DOHH2 (cell line): ENCODE results near the gene ZBED3.
"Not testable (repeated sequence)": the region's sequence is repeated elsewhere in the genome, so short reads cannot be mapped to it uniquely, and the experiment has no call there.

Experiments
- H3F3A ChIP-seq: fragments of 200-600 bp; sonication (generic), shearing (Covaris generic); 2 replicates; pipeline ENCODE4 v1.6.0; 2016; ENCODE audit warnings: antibody characterized with exemption, mild to moderate bottlenecking; ENCODE audit not compliant: control insufficient read depth, insufficient read depth
- H3K27ac ChIP-seq: fragments of 200-600 bp; sonication (generic); 2 replicates; pipeline ENCODE4 v1.5.1; 2014; ENCODE audit warnings: low read depth, mild to moderate bottlenecking, low read length, moderate library complexity
- H3K27me3 ChIP-seq: fragments of 200-600 bp; sonication (generic); 2 replicates; pipeline ENCODE4 v1.6.1; 2014; ENCODE audit warnings: mild to moderate bottlenecking, low read length, mixed read lengths; ENCODE audit not compliant: control insufficient read depth
- H3K36me3 ChIP-seq: fragments of 200-600 bp; sonication (generic); 2 replicates; pipeline ENCODE4 v1.6.1; 2014; ENCODE audit warnings: mild to moderate bottlenecking, low read length, moderate library complexity, mixed read lengths; ENCODE audit not compliant: control insufficient read depth
- H3K4me1 ChIP-seq: fragments of 200-600 bp; sonication (generic); 2 replicates; pipeline ENCODE4 v1.6.1; 2014; ENCODE audit warnings: mild to moderate bottlenecking, low read length, mixed read lengths; ENCODE audit not compliant: control insufficient read depth
- H3K4me2 ChIP-seq: fragments of 200-600 bp; sonication (generic); 2 replicates; pipeline ENCODE4 v1.6.0; 2014; ENCODE audit warnings: mild to moderate bottlenecking, low read length, moderate library complexity
- H3K4me3 ChIP-seq: fragments of 200-600 bp; sonication (generic); 2 replicates; pipeline ENCODE4 v1.5.1; 2014; ENCODE audit warnings: mild to moderate bottlenecking, low read length, mixed read lengths
- H3K79me2 ChIP-seq: fragments of 200-600 bp; sonication (generic); 2 replicates; pipeline ENCODE4 v1.6.1; 2014; ENCODE audit warnings: mild to moderate bottlenecking, low read length, mixed read lengths; ENCODE audit not compliant: control insufficient read depth
- H3K9me2 ChIP-seq: fragments of 200-600 bp; sonication (generic); replicated peaks from 2 replicates; pipeline ENCODE4 v1.6.1; 2014; ENCODE audit warnings: mild to moderate bottlenecking, low read length, mixed read lengths; ENCODE audit not compliant: control insufficient read depth
- H3K9me3 ChIP-seq: fragments of 200-600 bp; sonication (generic); 2 replicates; pipeline ENCODE4 v1.6.1; 2014; ENCODE audit warnings: antibody characterized with exemption, low read length, mixed read lengths; ENCODE audit not compliant: control insufficient read depth, insufficient read depth
- H4K20me1 ChIP-seq: fragments of 200-600 bp; sonication (generic); 2 replicates; pipeline ENCODE4 v1.6.0; 2014; ENCODE audit warnings: low read depth, mild to moderate bottlenecking, antibody characterized with exemption, low read length, moderate library complexity; ENCODE audit not compliant: control insufficient read depth, insufficient read depth
- EZH2phosphoT487 ChIP-seq: fragments of 200-600 bp; sonication (generic); IDR thresholded peaks from 2 replicates; pipeline ENCODE4 v1.6.1; 2017; ENCODE audit warnings: borderline replicate concordance, mild to moderate bottlenecking, antibody characterized with exemption, low read length, moderate library complexity, mixed read lengths
- TF ChIP-seq, protein P1 (sequence below): fragments of 200-600 bp; sonication (generic); IDR thresholded peaks from one replicate; pipeline ENCODE4 v1.5.1; 2014; ENCODE audit warnings: antibody characterized with exemption, mild to moderate bottlenecking, low read depth, low read length; ENCODE audit not compliant: poor library complexity, severe bottlenecking

Gene ZBED3

DNA sequence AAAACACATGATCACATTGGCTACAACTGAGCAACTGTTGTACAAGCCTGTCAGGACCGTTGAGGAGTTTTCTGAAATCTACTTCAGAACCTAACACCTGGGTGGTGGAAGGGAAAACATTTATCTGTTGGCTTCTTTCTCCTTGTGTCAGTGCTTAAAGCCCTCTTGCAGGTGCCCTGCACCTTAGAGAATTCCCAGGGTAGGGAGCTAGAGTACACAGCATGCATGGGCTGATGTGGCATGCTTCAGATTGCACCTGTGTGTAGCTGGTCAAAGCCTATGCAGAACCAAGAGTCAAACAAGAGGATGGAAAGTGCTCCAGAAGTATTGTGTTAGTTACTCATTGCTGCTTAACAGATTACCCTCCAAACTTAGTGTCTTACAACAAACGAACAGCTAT is 33.6 kb upstream of the ZBED3 start:
- Histone ChIP-seq H3K4me1 (no peaks in the 10 kb centered on the region), H4K20me1 (no peaks in the 10 kb centered on the region), H3K27me3 (no peaks in the 10 kb centered on the region), H3K4me2 (no peak overlapping the region), H3K9me3 (no peaks in the 10 kb centered on the region), H3K36me3 (no peaks in the 10 kb centered on the region), H3K4me3 (no peak overlapping the region), H3K9me2 (no peaks in the 10 kb centered on the region), H3F3A (no peaks in the 10 kb centered on the region), H3K79me2 (no peaks in the 10 kb centered on the region), H3K27ac (no peak overlapping the region)
- TF ChIP-seq, protein P1, sequence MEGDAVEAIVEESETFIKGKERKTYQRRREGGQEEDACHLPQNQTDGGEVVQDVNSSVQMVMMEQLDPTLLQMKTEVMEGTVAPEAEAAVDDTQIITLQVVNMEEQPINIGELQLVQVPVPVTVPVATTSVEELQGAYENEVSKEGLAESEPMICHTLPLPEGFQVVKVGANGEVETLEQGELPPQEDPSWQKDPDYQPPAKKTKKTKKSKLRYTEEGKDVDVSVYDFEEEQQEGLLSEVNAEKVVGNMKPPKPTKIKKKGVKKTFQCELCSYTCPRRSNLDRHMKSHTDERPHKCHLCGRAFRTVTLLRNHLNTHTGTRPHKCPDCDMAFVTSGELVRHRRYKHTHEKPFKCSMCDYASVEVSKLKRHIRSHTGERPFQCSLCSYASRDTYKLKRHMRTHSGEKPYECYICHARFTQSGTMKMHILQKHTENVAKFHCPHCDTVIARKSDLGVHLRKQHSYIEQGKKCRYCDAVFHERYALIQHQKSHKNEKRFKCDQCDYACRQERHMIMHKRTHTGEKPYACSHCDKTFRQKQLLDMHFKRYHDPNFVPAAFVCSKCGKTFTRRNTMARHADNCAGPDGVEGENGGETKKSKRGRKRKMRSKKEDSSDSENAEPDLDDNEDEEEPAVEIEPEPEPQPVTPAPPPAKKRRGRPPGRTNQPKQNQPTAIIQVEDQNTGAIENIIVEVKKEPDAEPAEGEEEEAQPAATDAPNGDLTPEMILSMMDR: no peak
- TF ChIP-seq EZH2phosphoT487: no peak

DNA sequence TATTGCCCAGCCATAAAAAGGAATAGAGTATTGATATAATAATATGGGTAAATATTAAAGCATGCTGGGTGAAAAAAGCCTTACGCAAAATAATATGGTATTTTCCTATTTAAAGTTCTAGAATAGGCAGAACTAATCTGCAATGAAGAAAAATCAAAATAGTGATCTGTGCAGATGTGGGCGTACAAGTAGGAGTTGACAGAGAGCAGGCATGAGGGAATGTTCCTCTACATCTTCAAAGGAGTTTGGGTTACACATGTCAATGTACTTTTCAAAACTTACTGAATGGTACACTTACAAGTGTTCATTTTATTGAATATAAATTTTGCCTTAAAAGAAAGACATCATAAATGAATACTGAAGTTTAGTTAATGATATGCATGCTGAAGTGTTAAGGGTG is 33.0 kb upstream of the ZBED3 start:
- H3K27ac ChIP-seq: no peak overlapping the region
- H3K36me3 ChIP-seq: no peaks in the 10 kb centered on the region
- no peaks in the 10 kb centered on the region for H3F3A ChIP-seq
- H3K9me2 ChIP-seq: no peaks in the 10 kb centered on the region
- no peaks in the 10 kb centered on the region for H3K79me2 ChIP-seq
- H3K27me3 ChIP-seq: no peaks in the 10 kb centered on the region
- no peaks in the 10 kb centered on the region for H3K9me3 ChIP-seq
- TF ChIP-seq, protein P1: no peak
- TF ChIP-seq EZH2phosphoT487: no peak
- no peak overlapping the region for H3K4me3 ChIP-seq
- H3K4me2 ChIP-seq: no peak overlapping the region
- H3K4me1 ChIP-seq: no peaks in the 10 kb centered on the region
- no peaks in the 10 kb centered on the region for H4K20me1 ChIP-seq

DNA sequence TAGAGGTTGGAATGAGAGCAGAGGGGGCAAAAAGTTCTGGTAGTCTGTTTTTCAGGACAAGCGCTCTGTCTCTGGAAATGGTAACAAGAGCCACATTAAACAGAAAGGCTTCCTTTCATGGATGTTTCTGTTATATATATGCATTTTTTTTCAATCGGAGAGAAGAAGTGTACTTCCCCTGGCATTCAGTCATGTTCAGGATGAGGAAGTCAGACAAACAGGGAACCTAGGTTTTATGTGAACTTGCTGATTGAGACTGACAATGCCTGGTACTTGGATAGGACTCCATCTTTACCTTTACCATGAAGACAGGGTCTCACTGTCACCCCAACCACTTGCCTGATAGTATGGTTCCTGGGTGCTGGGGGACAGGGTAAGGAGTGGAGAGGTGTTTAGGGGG is 30.1 kb upstream of the ZBED3 start:
- no peaks in the 10 kb centered on the region for H3K9me2 ChIP-seq
- TF ChIP-seq, protein P1: no peak
- no peak for TF ChIP-seq EZH2phosphoT487
- H3K4me3 ChIP-seq: no peak overlapping the region
- no peaks in the 10 kb centered on the region for H3K9me3 ChIP-seq
- H3F3A ChIP-seq: no peaks in the 10 kb centered on the region
- no peaks in the 10 kb centered on the region for H4K20me1 ChIP-seq
- H3K36me3 ChIP-seq: no peaks in the 10 kb centered on the region
- H3K79me2 ChIP-seq: no peaks in the 10 kb centered on the region
- H3K4me1 ChIP-seq: peaks cover 6% of the 10 kb centered on the region
- H3K27me3 ChIP-seq: no peaks in the 10 kb centered on the region
- H3K4me2 ChIP-seq: no peak overlapping the region
- H3K27ac ChIP-seq: no peak overlapping the region

DNA sequence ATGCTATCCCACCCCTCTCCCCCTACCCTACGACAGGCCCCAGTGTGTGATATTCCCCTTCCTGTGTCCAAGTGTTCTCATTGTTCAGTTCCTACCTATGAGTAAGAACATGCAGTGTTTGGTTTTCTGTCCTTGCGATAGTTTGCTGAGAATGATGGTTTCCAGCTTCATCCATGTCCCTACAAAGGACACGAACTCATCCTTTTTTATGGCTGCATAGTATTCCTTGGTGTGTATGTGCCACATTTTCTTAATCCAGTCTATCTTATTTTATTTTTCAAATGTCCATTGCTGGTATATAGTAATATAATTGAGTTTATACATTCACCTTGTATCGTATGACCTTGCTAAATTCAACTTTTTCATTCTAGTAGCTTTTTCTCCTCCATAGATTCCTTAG is 19.9 kb upstream of the ZBED3 start:
- H3K4me1 ChIP-seq, H3K4me2 ChIP-seq, H3K4me3 ChIP-seq, H3K27me3 ChIP-seq, H3K36me3 ChIP-seq, H4K20me1 ChIP-seq, H3K9me2 ChIP-seq, H3K79me2 ChIP-seq, H3F3A ChIP-seq, H3K9me3 ChIP-seq, H3K27ac ChIP-seq: not testable (repeated sequence)
